NCI-H2227 (cell line): ENCODE data around the gene EPHB2.

ENCODE experiments used
- DNase-seq: peaks from one replicate; lab custom pipeline; 2025; ENCODE audit not compliant: unreplicated experiment; lab: John Stamatoyannopoulos, UW

EPHB2 gene

DNA sequence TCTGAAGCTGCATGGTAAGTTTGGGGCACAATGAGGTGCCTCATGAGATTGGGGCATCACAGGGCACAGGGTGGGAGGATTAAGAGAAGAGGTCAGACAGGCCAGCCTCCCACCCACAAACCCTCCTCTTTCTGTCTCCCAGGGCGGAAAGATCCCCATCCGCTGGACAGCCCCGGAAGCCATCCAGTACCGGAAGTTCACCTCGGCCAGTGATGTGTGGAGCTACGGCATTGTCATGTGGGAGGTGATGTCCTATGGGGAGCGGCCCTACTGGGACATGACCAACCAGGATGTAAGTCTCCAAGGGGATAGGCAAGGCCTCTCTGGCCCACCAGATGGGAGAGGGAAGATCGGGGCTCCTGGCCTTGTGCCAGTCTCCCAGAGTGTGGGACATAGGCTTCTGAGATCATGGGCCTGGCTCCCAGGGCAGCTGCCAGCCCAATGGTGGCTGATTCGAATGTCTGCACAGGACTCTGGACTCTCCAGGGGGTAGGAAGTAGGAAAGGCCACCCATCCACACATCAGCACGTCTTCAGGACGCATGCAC is 198.3 kb downstream of the EPHB2 start:
- no peak for DNase-seq

DNA sequence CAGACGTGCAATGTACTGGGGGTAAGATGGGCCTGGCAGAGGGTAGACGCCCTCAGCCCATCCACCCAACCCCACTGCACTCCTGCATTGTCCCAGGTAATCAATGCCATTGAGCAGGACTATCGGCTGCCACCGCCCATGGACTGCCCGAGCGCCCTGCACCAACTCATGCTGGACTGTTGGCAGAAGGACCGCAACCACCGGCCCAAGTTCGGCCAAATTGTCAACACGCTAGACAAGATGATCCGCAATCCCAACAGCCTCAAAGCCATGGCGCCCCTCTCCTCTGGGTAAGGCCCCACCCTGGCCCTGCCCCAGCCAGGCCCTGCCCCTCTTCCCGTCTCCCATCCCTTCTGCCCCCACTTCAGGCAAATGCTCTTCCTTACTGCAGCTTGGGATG is 199.6 kb downstream of the EPHB2 start:
- no peak for DNase-seq

DNA sequence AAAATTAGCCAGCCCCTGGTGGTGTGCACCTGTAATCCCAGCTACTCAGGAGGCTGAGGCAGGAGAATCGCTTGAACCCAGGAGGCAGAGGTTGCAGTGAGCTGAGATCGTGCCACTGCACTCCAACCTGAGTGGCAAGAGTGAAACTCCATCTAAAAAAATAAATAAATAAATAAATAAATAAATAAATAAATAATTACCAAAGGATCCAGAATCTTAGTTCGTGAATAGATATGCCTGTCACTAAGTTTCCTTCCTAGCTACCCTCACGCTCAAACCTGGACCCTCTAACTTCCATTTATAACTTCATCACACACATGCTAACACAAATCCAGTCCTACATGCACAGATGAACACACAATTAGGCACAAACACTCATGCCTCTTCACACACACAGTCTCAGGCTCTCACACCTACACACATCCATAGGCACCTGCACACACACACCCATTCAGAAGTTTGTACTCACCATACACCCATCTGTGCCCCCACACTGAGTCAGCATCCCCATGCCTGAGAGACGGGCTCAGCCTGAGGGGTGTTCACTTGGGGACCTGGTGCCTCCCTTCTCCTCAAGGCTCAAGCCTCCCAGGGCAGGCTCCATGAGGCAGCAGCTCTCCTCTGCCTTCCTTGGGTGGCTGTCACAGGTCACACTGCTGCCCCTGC is 200.5 kb downstream of the EPHB2 start:
- no peak for DNase-seq

DNA sequence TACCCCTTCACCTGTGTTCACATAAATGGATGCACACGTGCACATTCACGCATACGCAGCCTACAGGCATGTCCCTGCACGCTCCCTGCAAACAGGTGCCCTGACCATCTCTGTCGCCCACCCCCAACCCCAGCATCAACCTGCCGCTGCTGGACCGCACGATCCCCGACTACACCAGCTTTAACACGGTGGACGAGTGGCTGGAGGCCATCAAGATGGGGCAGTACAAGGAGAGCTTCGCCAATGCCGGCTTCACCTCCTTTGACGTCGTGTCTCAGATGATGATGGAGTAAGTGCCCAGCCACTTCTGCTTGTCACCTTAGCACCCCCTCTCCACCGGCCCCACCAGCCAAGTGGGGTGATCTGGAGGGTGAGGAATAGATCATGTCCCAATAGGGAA is 201.7 kb downstream of the EPHB2 start:
- DNase-seq = no peak

DNA sequence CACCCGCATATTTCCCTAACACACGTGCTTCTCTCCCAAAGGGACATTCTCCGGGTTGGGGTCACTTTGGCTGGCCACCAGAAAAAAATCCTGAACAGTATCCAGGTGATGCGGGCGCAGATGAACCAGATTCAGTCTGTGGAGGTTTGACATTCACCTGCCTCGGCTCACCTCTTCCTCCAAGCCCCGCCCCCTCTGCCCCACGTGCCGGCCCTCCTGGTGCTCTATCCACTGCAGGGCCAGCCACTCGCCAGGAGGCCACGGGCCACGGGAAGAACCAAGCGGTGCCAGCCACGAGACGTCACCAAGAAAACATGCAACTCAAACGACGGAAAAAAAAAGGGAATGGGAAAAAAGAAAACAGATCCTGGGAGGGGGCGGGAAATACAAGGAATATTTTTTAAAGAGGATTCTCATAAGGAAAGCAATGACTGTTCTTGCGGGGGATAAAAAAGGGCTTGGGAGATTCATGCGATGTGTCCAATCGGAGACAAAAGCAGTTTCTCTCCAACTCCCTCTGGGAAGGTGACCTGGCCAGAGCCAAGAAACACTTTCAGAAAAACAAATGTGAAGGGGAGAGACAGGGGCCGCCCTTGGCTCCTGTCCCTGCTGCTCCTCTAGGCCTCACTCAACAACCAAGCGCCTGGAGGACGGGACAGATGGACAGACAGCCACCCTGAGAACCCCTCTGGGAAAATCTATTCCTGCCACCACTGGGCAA is 202.9 kb downstream of the EPHB2 start:
- no peak for DNase-seq

DNA sequence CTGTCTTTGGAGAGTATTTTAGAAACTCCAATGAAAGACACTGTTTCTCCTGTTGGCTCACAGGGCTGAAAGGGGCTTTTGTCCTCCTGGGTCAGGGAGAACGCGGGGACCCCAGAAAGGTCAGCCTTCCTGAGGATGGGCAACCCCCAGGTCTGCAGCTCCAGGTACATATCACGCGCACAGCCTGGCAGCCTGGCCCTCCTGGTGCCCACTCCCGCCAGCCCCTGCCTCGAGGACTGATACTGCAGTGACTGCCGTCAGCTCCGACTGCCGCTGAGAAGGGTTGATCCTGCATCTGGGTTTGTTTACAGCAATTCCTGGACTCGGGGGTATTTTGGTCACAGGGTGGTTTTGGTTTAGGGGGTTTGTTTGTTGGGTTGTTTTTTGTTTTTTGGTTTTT is 203.5 kb downstream of the EPHB2 start:
- no peak for DNase-seq

DNA sequence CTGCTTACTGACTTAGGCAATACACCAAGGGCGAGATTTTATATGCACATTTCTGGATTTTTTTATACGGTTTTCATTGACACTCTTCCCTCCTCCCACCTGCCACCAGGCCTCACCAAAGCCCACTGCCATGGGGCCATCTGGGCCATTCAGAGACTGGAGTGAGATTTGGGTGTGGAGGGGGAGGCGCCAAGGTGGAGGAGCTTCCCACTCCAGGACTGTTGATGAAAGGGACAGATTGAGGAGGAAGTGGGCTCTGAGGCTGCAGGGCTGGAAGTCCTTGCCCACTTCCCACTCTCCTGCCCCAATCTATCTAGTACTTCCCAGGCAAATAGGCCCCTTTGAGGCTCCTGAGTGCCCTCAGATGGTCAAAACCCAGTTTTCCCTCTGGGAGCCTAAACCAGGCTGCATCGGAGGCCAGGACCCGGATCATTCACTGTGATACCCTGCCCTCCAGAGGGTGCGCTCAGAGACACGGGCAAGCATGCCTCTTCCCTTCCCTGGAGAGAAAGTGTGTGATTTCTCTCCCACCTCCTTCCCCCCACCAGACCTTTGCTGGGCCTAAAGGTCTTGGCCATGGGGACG is 204.1 kb downstream of the EPHB2 start:
- no peak for DNase-seq

DNA sequence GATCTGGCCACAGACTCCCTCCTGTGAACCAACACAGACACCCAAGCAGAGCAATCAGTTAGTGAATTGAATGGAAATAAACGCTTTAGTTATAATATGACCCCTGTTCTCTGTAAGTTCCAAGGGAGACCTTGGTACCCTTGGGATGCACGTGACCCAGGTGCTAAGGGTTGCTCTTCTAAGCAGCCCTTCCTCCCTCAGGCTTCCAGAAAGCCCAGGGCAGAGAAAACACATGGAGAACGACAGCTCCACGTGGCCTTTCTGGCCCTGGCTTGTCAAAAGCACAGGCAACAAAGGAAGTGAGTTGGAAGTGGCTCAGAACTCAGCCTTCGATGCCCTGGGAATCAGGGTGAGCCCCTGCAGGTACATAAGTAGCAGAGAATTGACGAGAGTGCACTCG is 204.6 kb downstream of the EPHB2 start:
- no peak for DNase-seq

DNA sequence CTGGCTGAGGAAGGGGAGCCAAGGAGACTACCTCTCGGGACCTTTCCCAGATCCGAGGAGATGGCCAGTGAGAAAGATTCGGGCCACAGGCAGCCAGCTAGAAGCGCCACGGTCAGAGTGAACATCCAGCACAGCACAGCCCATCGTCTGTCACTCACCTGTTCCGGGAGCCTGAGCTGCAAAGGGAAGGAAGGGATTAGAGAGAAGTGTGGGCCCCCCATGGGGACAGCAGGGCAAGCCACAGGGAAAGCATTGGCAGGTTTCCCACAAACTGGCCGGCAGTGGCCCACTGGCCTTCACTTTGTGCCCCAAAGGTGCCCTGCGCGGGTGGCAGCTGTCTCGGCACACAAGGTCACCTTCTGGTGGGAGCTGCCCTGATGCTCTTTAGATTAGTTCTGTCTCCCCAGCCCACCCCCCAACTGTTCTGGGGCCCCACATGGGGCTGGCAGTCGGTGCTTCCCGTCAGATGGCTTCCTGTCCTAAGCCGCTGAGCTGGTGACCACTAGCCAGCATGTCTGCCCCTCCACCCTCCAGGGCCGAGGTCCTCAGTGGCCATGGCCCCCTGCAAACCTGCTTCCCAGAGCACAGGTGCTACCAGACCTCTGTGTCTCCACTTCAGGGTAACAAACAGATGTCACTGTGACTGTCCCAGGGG is 205.3 kb downstream of the EPHB2 start:
- peak; percentile 21 for DNase-seq

DNA sequence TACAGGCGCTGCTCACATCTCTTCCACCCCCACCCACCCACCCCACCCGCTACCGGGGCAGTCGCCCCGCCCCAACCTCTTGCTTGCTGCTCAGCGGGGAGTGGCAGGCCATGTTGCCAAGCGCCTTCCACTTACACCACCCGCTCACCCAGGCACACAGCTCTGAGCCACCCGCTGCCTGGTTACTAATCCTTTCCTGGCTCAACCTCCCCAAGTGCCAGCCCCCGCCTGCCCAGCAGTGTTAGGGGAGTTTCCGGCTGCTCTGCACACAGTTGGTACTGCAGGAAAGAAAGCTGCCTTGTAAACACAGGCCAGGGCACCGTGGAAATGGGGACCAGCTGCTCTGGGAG is 205.8 kb downstream of the EPHB2 start:
- DNase-seq = peak; percentile 28

DNA sequence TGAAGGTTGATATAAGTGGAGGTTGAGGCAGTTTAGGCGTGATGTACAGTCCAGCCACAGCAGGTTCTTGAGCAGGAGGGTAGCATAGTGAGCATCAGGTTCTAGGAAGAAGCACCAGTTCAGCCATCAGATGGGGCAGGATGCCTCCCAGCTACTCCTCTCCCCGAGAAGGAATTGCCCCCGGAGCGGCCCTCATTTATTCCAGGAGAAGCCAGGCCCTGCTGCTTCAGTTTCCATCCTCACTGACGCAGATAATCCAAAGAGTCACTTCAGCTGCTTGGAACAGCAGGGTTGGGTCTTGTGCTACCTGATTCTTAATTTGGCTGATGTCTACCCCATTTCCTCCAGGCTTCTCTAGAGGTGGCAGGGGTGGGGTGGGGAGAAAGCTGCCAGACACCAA is 207.3 kb downstream of the EPHB2 start:
- no peak for DNase-seq

DNA sequence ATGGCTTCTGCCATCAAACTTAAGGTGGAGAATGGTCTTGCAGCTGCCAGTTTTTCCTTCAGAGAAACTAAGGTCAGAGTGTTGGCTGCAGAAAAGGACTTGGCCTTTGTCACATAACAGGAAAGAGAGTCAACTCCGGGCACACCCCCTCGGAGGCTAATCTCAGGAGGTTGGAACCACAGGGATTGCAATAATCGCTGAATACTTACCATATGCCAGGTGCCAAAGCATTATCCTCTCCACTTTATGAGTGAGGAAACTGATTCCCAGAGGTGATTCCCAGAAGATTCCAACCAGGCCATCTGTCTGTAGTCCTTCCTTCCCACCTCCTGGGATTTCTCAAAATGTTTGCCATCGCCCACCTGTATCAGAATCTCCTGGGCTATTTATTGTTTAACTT is 208.0 kb downstream of the EPHB2 start:
- no peak for DNase-seq

DNA sequence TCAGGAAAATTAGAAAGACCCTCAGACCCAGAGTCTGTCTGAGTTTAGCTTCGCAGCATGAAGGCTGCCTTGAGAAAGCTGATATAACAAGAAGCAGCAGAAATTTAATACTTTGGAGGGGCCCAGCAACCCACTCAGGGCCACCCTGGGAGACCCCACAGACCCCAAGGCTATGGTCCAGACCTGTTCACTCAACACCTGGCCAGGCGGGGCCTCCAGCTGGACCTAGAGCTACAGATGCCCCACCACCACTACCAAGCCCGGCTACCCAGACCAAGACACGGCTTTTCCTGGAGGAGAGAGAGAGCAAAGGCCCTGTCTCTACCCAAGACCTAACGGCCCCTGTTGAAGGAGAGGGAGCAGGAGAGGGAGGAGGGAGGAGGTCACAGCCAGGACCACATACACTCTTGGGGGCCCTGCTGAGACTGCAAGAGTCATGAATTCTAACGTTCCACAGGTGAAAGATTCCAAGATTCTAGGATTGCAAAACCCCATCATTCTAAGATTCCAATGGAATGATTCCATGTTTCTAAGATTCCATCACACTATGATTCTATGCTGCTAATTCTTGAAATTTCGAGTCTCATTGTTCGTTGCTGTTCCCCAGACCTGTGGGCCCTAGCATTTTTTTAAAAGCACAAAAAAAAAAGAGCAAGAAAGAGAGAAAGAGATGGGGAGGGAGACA is 208.8 kb downstream of the EPHB2 start:
- no peak for DNase-seq

DNA sequence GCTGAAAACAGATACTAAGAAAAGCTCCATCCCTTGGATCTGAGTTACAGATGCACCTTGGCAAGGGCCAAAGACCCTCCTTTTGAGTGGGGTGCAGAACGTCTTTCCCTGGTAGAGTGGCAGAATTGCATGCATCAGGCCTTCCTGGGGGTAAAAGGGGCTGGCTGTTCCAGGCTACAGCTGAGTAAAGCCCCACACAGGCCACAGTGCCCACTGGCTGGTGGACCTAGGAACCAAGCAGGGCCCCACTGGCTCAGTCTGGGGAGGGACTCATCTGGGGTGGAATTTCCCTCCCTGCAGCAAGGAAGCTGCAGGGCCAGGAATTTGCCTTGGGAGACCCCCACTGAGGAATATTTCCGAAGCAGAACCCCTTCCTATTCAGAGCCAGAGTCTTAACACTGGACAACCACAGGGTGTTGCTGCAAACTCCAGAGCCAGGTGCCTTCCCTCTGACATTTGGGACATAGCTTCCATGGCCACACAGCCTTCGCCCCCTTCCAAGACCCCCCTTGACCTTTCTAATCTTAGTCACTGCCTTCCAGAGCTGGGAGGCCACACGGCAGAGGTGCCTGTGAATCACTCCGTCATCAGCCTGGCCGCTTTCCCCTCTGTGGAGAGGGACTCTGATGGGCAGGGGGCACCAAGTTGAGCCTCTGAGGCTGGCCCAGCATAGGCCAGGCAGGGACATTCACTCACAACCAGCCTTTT is 209.5 kb downstream of the EPHB2 start:
- no peak for DNase-seq

DNA sequence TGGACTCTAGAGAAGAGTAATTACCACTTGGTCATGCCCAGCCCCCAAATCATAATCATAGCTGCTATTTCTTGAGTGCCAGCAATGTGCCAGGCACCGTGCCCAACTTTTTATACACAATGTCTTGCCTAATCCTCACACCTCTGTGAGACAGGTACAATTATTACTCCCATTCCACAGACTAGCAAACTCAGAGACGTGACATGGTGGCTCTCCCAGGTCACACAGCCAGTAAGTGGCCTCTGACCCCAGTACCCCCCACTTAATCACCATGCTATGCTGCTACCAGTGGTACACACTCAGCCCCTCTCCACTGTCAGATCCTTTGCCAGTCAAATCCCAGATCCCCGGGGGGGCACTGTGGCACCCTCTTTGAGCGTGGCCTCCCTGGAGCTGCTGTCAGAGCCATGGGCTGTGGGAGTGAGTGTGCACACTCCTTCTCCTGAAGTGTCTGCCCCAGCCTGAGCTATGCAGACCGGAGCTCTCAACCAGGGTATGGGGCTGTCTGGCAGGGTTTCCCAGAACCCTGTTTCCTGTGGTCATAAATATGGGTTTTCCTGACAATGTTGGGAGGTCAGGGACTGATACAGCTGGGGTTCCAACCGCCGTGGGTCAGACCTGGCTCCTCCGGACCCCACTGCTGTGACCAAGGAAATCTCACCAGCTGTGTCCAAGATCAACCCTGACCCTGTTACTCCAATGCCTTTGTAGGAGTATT is 210.3 kb downstream of the EPHB2 start:
- no peak for DNase-seq

DNA sequence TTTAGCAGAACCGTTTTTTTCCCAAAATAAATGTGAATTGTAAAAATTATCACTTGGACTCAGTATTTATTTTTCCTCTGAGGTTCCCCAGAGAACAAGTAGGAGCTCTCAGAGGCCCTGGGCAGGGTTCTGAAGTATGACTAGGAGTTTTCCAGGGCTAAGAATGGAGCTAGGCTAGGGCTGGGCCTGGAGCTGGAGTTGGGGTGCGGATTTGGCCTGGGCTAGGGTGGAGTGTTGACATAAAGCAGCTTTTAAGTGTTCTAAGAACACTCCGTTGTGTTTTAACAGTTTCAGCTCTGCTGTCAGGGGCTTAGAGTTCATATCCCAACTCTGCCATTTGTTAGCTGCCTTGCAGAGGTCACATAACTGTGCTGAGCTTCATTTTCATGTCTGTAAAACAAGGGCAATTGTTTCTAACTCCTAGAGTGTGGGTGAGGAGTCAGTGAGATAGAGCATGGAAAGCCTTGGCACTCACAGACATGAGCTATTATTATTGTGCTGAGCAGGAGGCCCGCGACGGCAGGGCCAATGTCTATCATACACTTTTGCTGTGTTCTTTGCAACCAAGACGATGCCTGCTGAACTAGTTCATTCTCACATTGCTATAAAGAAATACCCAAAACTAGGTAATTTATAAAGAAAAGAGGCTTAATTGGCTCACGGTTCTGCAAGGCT is 210.9 kb downstream of the EPHB2 start:
- no peak for DNase-seq

DNA sequence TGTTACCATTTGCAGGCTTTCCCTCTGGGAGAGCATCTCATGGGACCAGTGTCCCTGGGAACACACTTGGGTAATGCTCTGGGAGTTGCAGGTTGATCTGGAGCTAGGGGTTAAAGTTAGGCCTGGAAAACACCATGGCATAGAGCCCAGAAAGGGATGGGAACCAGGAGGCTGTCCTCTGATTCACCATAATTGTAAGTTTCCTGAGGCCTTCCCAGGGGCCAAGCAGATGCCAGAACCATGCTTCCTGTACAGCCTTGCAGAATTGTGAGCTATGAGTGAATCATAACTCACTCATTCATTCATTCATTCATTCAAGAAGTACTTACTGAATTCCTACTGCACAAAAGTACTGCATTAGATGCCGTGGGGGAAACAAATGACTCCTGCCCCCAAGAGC is 212.0 kb downstream of the EPHB2 start:
- DNase-seq = no peak

DNA sequence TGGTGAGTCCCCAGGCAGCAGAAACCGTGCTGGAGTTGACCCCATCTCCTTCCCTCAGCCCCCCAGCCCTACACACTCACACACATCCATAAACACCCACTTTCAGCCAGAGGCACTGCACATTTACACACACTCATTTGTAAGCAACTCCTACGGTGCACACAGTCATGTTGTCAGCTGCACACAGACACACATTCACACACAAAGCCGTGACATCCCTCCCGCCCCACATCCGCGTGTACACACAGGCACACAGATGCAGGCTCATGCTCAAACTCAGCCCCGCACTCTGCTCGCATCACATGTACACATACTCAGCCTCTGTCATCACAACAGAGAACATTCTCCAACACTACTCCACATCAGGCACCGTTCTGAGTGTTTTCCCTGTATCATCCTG is 214.5 kb downstream of the EPHB2 start:
- DNase-seq = no peak

DNA sequence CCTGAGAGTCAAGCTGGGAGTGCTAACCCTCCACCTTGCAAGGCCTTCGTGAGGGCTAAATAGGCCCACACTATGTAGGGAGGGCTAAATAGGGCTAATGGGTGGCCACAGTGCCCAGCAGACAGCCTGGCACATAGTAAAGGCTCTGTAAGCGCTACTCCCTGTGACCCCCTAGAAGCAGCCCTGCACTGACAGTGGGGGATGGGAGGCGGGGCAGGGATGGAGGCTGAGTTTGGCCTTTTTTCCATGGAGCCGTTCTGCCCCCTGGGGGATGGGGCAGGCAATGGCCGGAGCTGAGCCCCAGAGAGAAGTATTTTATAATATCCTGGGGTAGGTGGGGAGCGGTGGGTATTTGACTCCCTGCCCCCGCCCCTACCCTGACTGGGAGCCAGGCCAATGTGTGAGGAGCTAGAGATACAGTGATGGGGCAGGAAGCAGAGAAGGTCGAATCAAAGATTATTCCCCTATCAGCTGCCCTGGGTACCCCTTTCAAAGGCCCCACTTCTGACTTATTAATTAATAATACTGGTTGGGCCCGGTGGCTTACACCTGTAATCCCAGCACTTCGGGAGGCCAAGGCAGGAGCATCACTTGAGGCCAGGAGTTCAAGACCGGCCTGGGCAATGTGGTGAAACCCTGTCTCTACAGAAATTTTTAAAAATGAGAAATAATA is 219.7 kb downstream of the EPHB2 start:
- DNase-seq = peak; percentile 56
